AG09309 (cell line): ENCODE results near the gene CFAP99.

Experiments
- DNase-seq: peaks from one replicate; pipeline ENCODE4 v3.0.0-alpha.2; 2010; ENCODE audit warnings: low read depth
- H3K4me3 ChIP-seq: 2 replicates; pipeline ENCODE4 v1.5.1; 2011; ENCODE audit warnings: mild to moderate bottlenecking, low read depth, low read length, moderate library complexity; ENCODE audit not compliant: control insufficient read depth
- CTCF ChIP-seq: IDR thresholded peaks from 2 replicates; pipeline ENCODE4 v1.5.1; 2011; ENCODE audit warnings: mild to moderate bottlenecking, low read depth, low read length, inconsistent platforms; ENCODE audit not compliant: insufficient read depth, control insufficient read depth; ENCODE audit errors: missing control alignments

Gene CFAP99

DNA sequence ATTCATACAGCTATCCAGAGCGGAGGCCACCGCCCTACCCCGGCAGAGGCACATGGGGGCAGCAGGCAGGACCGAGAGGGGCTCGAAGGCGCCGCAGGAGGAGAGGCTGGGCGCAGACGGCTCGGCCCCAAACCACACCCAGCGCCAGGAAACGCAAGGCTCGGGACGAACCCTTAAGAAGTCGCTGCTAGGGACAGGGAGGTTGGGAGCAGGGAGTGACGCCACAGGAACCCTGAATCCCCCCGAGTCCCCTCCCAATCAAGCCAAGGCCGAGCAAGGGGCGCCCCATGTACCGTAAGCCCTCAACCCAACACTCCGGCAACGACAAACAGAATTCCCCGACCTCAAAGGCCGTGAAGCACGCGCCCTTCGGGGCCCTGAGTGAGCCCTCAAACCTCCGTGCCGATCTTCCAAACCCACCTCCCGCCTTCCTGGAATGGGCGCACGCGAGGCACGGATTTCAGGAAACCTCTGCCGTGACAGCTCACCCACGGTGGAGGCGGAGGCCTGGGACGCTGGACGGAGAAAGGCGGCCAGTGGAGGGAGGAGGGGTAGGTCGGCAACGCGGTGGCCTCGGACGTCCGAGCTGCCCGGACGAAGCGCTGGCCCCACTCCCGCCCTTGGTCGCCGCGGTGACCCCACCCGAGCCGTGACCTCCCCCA is 2.1 kb upstream of the CFAP99 start:
- TF ChIP-seq CTCF = no peak
- H3K4me3 ChIP-seq = peak overlapping the region; percentile 44
- DNase-seq = no peak

GRCh38 chr4:2417226-2417764 is 1.5 kb upstream of the CFAP99 start:
- DNase-seq = no peak
- no peak for TF ChIP-seq CTCF
- peak overlapping the region; percentile 59 for H3K4me3 ChIP-seq

DNA sequence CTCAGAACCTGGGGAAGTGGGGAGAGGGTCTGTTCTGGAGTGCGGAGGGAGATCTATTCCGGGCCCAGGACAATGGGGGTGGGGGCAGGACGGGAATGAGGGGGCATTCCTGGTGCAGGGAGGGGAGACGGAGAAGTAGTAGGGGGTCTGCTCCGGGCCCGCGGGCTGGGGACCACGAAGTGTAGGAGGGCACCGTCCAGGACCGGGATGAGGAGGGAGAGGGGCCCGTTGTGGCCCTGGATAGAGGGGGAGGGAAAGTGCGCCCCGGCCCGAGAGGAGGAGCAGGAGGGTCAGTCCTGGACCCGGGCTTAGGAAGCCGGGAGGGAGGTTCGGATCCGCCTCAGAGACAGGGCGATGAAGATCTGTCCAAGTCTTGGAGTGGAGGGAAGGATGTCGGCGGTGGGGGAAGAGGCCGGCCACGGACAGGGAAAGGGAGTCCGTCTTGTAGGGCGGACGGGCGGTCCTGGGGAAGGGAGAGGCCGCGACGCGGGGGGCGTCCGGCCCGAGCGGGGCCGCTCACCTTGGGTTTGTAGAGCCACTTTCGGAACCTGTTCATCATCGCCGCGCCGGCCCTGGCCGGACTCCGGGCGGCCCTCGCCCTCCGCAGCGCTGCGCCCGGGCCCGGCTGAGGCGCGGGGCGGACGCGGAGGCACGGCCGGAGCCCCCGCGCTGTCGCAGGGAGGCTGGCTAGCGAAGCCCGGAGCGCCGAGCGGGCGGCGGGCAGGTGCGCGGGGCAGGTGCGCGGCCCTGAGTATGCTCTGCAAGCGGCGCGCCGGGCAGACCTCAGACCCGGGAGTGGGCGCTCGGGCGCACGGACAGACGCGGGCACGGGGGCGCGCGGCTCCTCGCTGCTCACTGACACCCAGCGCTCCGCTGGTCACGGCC is 748 bp upstream of the CFAP99 start, which contains the start of gene ZFYVE28:
TSS of gene ZFYVE28 (minus strand) at position 881 of the 885 bp plus-strand sequence. CDS start at position 559, 322 bp downstream.
- peak within 1 kb of the TSS; percentile 59 for H3K4me3 ChIP-seq
- TF ChIP-seq CTCF = no peak
- no peak for DNase-seq

DNA sequence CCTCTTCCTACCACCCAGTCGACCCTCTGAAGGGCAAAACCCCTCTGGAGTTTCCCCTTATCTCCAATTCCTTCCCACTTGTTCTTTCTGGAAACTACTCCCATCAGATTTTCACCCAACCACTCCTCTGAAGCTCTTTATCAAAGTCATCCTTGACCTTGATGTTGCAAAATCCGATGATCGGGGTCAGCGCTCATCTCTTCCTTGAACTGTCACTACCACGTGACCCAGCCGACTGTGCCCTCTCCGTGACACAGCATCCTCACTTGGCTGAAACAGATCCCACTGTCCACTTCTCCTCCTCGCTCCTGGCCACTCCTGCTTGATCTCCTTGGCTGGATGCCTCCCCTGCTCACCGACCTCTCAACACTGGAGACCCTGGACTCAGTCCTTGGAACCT is 1.1 kb downstream of the CFAP99 start:
- no peak for TF ChIP-seq CTCF
- no peak overlapping the region for H3K4me3 ChIP-seq
- no peak for DNase-seq

GRCh38 chr4:2421928-2422327 is 3.2 kb downstream of the CFAP99 start:
- no peak for DNase-seq
- no peak for TF ChIP-seq CTCF
- no peak overlapping the region for H3K4me3 ChIP-seq

DNA sequence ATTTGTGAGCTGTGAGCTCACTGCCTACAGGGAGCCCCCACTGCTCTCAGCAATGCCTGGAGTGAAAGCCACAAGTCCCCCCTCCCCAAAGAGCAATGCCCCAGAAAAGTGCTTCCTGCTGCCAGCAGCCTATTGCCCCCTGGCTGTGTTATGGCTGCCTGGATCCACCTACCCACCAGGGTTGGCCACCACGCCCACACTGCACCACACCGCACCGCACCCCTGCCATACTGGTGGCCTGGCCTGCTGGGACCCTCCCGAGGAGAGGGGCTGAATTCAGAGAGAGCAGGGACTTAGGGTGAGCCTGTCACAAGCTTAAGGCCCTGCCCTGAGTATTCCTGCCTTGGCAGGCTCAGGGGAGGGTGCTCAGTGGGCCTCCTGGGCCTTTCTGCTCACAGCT is 4.3 kb downstream of the CFAP99 start:
- H3K4me3 ChIP-seq = no peak overlapping the region
- no peak for TF ChIP-seq CTCF
- DNase-seq = no peak
